Suprapubic skin (tissue), 4 donors: ENCODE results near the gene HMOX2. TPM values are rescaled to one million over a fixed set of nuclear protein-coding genes. Genes with fewer than 3 reads are reported as not detected.

Source experiments
- DNase-seq, 2 donors: peaks; one replicate each; pipeline ENCODE4 v3.0.0-alpha.2; 2019; ENCODE audit warnings: low spot score in 2 of 2
- H3K27ac ChIP-seq: fragments of 200-600 bp; sonication (generic); one replicate; pipeline ENCODE4 v1.5.1; 2019
- H3K27me3 ChIP-seq: fragments of 200-600 bp; sonication (generic); one replicate; pipeline ENCODE4 v1.5.1; 2019
- H3K36me3 ChIP-seq: fragments of 200-600 bp; sonication (generic); one replicate; pipeline ENCODE4 v1.5.1; 2019
- H3K4me1 ChIP-seq: fragments of 200-600 bp; sonication (generic); one replicate; pipeline ENCODE4 v1.5.1; 2019
- H3K4me3 ChIP-seq: fragments of 200-600 bp; sonication (generic); one replicate; pipeline ENCODE4 v1.5.1; 2019; ENCODE audit warnings: mild to moderate bottlenecking
- H3K9me3 ChIP-seq: fragments of 200-600 bp; sonication (generic); one replicate; pipeline ENCODE4 v1.5.1; 2019
- CTCF ChIP-seq, 2 donors: fragments of 200-600 bp in 1 of 2; fragments of 450-650 bp in 1 of 2; sonication (generic) in 1 of 2; IDR thresholded peaks; one replicate each; pipeline ENCODE4 v1.5.1; 2016 to 2019; ENCODE audit warnings: antibody characterized with exemption in 2 of 2, mild to moderate bottlenecking in 1 of 2, moderate library complexity in 1 of 2
- EP300 ChIP-seq: sonication (generic); formaldehyde crosslinking; IDR thresholded peaks from one replicate; pipeline ENCODE4 v1.6.1; 2017; ENCODE audit warnings: antibody characterized with exemption
- POLR2A ChIP-seq, 2 donors: fragments of 450-650 bp; IDR thresholded peaks; one replicate each; pipeline ENCODE4 v1.6.1; 2017; ENCODE audit warnings: antibody characterized with exemption in 2 of 2, mild to moderate bottlenecking in 2 of 2, moderate library complexity in 2 of 2
- POLR2AphosphoS5 ChIP-seq, 3 donors: sonication (generic); formaldehyde crosslinking; IDR thresholded peaks; one replicate each; pipeline ENCODE4 v1.6.1; 2017; ENCODE audit warnings: antibody characterized with exemption in 3 of 3
- WGBS: methylation state at CpG from one replicate; pipeline ENCODE4 v1.1.5; 2018; 5-methylcytosine and 5-hydroxymethylcytosine counted together
- total RNA-seq, 4 donors: library from RNA; depleted of rRNA; stranded (reverse); fragments of >200 nt; gene quantifications; one replicate each; pipeline ENCODE4 v1.1.0, GENCODE V29; 2016

Gene HMOX2
- total RNA-seq, 4 donors from 2014 or later: 43.6 to 64.3 (median 52.7) TPM

GRCh38 chr16:4454623-4455022 lies 21.6 kb upstream of the HMOX2 start:
- Histone ChIP-seq H3K27me3 (no peaks in the 10 kb centered on the region), H3K9me3 (no peaks in the 10 kb centered on the region), H3K36me3 (peaks cover 75% of the 10 kb centered on the region), H3K4me3 (no peak overlapping the region), H3K4me1 (no peaks in the 10 kb centered on the region), H3K27ac (no peak overlapping the region)
- DNase-seq: no peak
- 86% methylated on average over 5 of the region's 9 CpGs for WGBS
- TF ChIP-seq EP300 (no peak), POLR2AphosphoS5 (IDR thresholded peaks at IDR 0.05) (no peak), POLR2A (IDR thresholded peaks at IDR 0.05) (no peak), CTCF (IDR thresholded peaks at IDR 0.05) (no peak)

GRCh38 chr16:4455081-4455480 lies 21.1 kb upstream of the HMOX2 start:
- H3K9me3 ChIP-seq: no peaks in the 10 kb centered on the region
- DNase-seq: no peak
- TF ChIP-seq POLR2A (IDR thresholded peaks at IDR 0.05): no peak
- TF ChIP-seq CTCF (IDR thresholded peaks at IDR 0.05): no peak
- no peak for TF ChIP-seq EP300
- TF ChIP-seq POLR2AphosphoS5 (IDR thresholded peaks at IDR 0.05): no peak
- no peak overlapping the region for H3K4me3 ChIP-seq
- WGBS: 96% methylated on average over 4 of the region's 14 CpGs
- H3K4me1 ChIP-seq: no peaks in the 10 kb centered on the region
- no peak overlapping the region for H3K27ac ChIP-seq
- H3K36me3 ChIP-seq: peaks cover 74% of the 10 kb centered on the region
- H3K27me3 ChIP-seq: no peaks in the 10 kb centered on the region

- TF ChIP-seq CTCF (IDR thresholded peaks at IDR 0.05): no peak
- TF ChIP-seq POLR2AphosphoS5 (IDR thresholded peaks at IDR 0.05): no peak
- no peak for TF ChIP-seq POLR2A (IDR thresholded peaks at IDR 0.05)
- TF ChIP-seq EP300: no peak
- no peak for DNase-seq
- Histone ChIP-seq H3K9me3 (no peaks in the 10 kb centered on the region), H3K4me1 (no peaks in the 10 kb centered on the region), H3K27ac (no peak overlapping the region), H3K36me3 (peaks cover 70% of the 10 kb centered on the region), H3K4me3 (no peak overlapping the region), H3K27me3 (no peaks in the 10 kb centered on the region)
- WGBS: 78% methylated on average over 10 of the region's 10 CpGs
Measured at GRCh38 chr16:4455951-4456350, 20.2 kb upstream of the HMOX2 start.

GRCh38 chr16:4460936-4461249 lies 15.3 kb upstream of the HMOX2 start:
- peaks cover 72% of the 10 kb centered on the region for H3K36me3 ChIP-seq
- no peaks in the 10 kb centered on the region for H3K4me1 ChIP-seq
- no peak overlapping the region for H3K4me3 ChIP-seq
- 81% methylated on average over 5 of the region's 5 CpGs for WGBS
- H3K9me3 ChIP-seq: no peaks in the 10 kb centered on the region
- H3K27me3 ChIP-seq: no peaks in the 10 kb centered on the region
- no peak for DNase-seq
- no peak overlapping the region for H3K27ac ChIP-seq
- no peak for TF ChIP-seq CTCF (IDR thresholded peaks at IDR 0.05)
- no peak for TF ChIP-seq POLR2A (IDR thresholded peaks at IDR 0.05)
- no peak for TF ChIP-seq POLR2AphosphoS5 (IDR thresholded peaks at IDR 0.05)
- no peak for TF ChIP-seq EP300

- TF ChIP-seq CTCF (IDR thresholded peaks at IDR 0.05) (no peak), POLR2A (IDR thresholded peaks at IDR 0.05) (no peak), EP300 (no peak), POLR2AphosphoS5 (IDR thresholded peaks at IDR 0.05) (no peak)
- Histone ChIP-seq H3K36me3 (peaks cover 73% of the 10 kb centered on the region), H3K9me3 (no peaks in the 10 kb centered on the region), H3K4me3 (no peak overlapping the region), H3K27ac (no peak overlapping the region), H3K27me3 (no peaks in the 10 kb centered on the region), H3K4me1 (no peaks in the 10 kb centered on the region)
- no peak for DNase-seq
- WGBS: 71% methylated on average over 3 of the region's 27 CpGs
Measured at GRCh38 chr16:4461250-4462085, 14.7 kb upstream of the HMOX2 start.
